Hepatocyte (in vitro differentiated cells): ENCODE data around the gene PEAK1. TPM values are rescaled to one million over a fixed set of nuclear protein-coding genes. Genes with fewer than 3 reads are reported as not detected.

Source experiments
- DNase-seq: peaks from one replicate; pipeline ENCODE4 v3.0.0-alpha.2; 2016; ENCODE audit warnings: low spot score
- H2AFZ ChIP-seq: fragments of 200-600 bp; sonication (generic); 2 replicates; pipeline ENCODE4 v1.6.0; 2016; ENCODE audit warnings: antibody characterized with exemption, mild to moderate bottlenecking
- H3K27ac ChIP-seq: fragments of 200-600 bp; sonication (generic); 2 replicates; pipeline ENCODE4 v1.5.1; 2016; ENCODE audit warnings: mild to moderate bottlenecking
- H3K27me3 ChIP-seq: fragments of 200-600 bp; sonication (generic); 2 replicates; pipeline ENCODE4 v1.6.1; 2016
- H3K36me3 ChIP-seq: fragments of 200-600 bp; sonication (generic); replicated peaks from 2 replicates; pipeline ENCODE4 v1.5.1; 2016; ENCODE audit warnings: low read depth; ENCODE audit not compliant: insufficient read depth
- H3K4me1 ChIP-seq: fragments of 200-600 bp; sonication (generic); 2 replicates; pipeline ENCODE4 v1.5.1; 2016; ENCODE audit warnings: mild to moderate bottlenecking, moderate library complexity; ENCODE audit not compliant: insufficient read depth
- H3K4me2 ChIP-seq: fragments of 200-600 bp; sonication (generic); 2 replicates; pipeline ENCODE4 v1.6.0; 2016
- H3K4me3 ChIP-seq: fragments of 200-600 bp; sonication (generic); 2 replicates; pipeline ENCODE4 v1.5.1; 2016; ENCODE audit warnings: mild to moderate bottlenecking
- H3K79me2 ChIP-seq: fragments of 200-600 bp; sonication (generic); 2 replicates; pipeline ENCODE4 v1.6.0; 2017; ENCODE audit warnings: mild to moderate bottlenecking
- H3K9me2 ChIP-seq: fragments of 200-600 bp; sonication (generic); replicated peaks from 2 replicates; pipeline ENCODE4 v1.6.0; 2017; ENCODE audit warnings: mild to moderate bottlenecking; ENCODE audit not compliant: insufficient read depth
- H3K9me3 ChIP-seq: fragments of 200-600 bp; sonication (generic); 2 replicates; pipeline ENCODE4 v1.5.1; 2016; ENCODE audit warnings: low read depth, mild to moderate bottlenecking
- H4K20me1 ChIP-seq: fragments of 200-600 bp; sonication (generic); 2 replicates; pipeline ENCODE4 v1.6.0; 2016; ENCODE audit warnings: mild to moderate bottlenecking; ENCODE audit not compliant: insufficient read depth, poor library complexity, severe bottlenecking
- EZH2 ChIP-seq: fragments of 200-600 bp; sonication (generic); IDR thresholded peaks from 2 replicates; pipeline ENCODE4 v1.6.1; 2016; ENCODE audit warnings: antibody characterized with exemption, mild to moderate bottlenecking, borderline replicate concordance
- EZH2phosphoT487 ChIP-seq: fragments of 200-600 bp; sonication (generic); IDR thresholded peaks from one replicate; pipeline ENCODE4 v1.6.1; 2018; ENCODE audit warnings: antibody characterized with exemption, mild to moderate bottlenecking, low read depth, moderate library complexity; ENCODE audit not compliant: unreplicated experiment, severe bottlenecking
- WGBS: methylation state at CpG from one replicate; pipeline ENCODE4 v1.1.6; 2016; ENCODE audit warnings: low lambda C conversion rate; ENCODE audit errors: missing lambda C conversion rate; 5-methylcytosine and 5-hydroxymethylcytosine counted together
- polyA plus RNA-seq: library from polyadenylated mRNA; unstranded; fragments of >200 nt; fragmentation: Nextera tagmentation; extraction: Ambion mirVana; gene quantifications from 2 replicates; pipeline ENCODE4 v1.2.1, GENCODE V29; 2016
- total RNA-seq: library from RNA; depleted of rRNA; stranded (reverse); fragments of >200 nt; gene quantifications from 2 replicates; pipeline ENCODE4 v1.2.3, GENCODE V29; 2014
- TF ChIP-seq, protein P1 (sequence below): fragments of 200-600 bp; sonication (generic); IDR thresholded peaks from 2 replicates; pipeline ENCODE4 v1.5.1; 2016; ENCODE audit warnings: antibody characterized with exemption, mild to moderate bottlenecking; ENCODE audit not compliant: poor library complexity

Gene PEAK1
- total and polyA plus RNA-seq, 2 experiments from 2014 or later = 8.1 to 27.1 TPM

DNA sequence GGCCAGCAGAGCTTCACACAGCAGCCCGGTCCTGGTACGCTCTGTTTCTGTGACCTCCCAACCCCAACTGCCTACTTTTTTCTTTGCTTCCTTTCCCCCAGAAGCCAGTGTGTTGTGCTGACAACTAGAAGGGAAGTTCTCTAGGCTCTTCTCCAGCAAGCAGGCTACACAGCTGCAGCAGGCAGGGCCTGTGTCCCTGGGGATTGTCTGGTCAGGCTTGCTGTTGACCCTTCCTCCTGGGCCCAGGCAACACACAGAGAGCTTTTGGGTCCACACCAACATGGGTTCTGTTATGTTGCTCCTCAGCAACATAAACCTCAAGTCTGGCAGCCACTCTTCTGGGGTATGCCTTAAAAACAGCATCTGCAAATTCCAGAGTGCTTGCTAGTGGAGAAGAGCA lies 312.8 kb downstream of the PEAK1 start:
- no peak overlapping the region for H2AFZ ChIP-seq
- H3K27me3 ChIP-seq = no peaks in the 10 kb centered on the region
- no peak overlapping the region for H3K27ac ChIP-seq
- no peaks in the 10 kb centered on the region for H3K79me2 ChIP-seq
- H3K4me1 ChIP-seq = no peaks in the 10 kb centered on the region
- DNase-seq = no peak
- H3K4me3 ChIP-seq = no peak overlapping the region
- H3K36me3 ChIP-seq = no peaks in the 10 kb centered on the region
- H3K9me3 ChIP-seq = no peaks in the 10 kb centered on the region
- no peaks in the 10 kb centered on the region for H4K20me1 ChIP-seq
- TF ChIP-seq EZH2 = no peak
- no peak for TF ChIP-seq EZH2phosphoT487
- TF ChIP-seq, protein P1, sequence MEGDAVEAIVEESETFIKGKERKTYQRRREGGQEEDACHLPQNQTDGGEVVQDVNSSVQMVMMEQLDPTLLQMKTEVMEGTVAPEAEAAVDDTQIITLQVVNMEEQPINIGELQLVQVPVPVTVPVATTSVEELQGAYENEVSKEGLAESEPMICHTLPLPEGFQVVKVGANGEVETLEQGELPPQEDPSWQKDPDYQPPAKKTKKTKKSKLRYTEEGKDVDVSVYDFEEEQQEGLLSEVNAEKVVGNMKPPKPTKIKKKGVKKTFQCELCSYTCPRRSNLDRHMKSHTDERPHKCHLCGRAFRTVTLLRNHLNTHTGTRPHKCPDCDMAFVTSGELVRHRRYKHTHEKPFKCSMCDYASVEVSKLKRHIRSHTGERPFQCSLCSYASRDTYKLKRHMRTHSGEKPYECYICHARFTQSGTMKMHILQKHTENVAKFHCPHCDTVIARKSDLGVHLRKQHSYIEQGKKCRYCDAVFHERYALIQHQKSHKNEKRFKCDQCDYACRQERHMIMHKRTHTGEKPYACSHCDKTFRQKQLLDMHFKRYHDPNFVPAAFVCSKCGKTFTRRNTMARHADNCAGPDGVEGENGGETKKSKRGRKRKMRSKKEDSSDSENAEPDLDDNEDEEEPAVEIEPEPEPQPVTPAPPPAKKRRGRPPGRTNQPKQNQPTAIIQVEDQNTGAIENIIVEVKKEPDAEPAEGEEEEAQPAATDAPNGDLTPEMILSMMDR = no peak
- H3K4me2 ChIP-seq = no peak overlapping the region
- H3K9me2 ChIP-seq = no peaks in the 10 kb centered on the region
- WGBS = 94% methylated on average over 2 of the region's 2 CpGs

DNA sequence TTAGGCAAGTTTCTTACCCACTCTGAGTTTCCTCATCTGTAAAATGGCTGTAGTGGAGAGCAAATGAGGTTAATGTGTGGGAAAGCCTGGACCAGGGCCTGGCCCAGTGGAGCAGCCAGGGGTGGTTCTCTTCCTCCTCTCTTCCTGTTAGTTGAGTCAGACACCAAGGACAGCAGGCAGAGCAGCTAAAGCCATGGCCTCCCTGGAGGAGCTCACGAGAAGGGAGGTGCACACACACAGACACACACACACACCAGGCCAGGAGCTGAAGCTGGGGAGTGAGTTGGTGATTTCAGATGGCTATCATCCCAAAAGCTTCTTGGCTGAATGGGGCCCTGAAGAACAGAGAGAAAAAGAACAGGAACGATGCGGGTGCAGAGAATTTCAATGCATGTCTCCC lies 315.7 kb downstream of the PEAK1 start:
- Histone ChIP-seq H3K27ac (no peak overlapping the region), H3K79me2 (no peaks in the 10 kb centered on the region), H3K36me3 (no peaks in the 10 kb centered on the region), H3K9me2 (no peaks in the 10 kb centered on the region), H4K20me1 (no peaks in the 10 kb centered on the region), H2AFZ (no peak overlapping the region), H3K27me3 (no peaks in the 10 kb centered on the region), H3K9me3 (no peaks in the 10 kb centered on the region), H3K4me3 (no peak overlapping the region), H3K4me1 (no peaks in the 10 kb centered on the region), H3K4me2 (no peak overlapping the region)
- WGBS = 85% methylated on average over 3 of the region's 3 CpGs
- TF ChIP-seq, protein P1 = no peak
- no peak for TF ChIP-seq EZH2
- no peak for TF ChIP-seq EZH2phosphoT487
- DNase-seq = no peak

- TF ChIP-seq, protein P1 = no peak
- Histone ChIP-seq H3K36me3 (no peaks in the 10 kb centered on the region), H3K27me3 (no peaks in the 10 kb centered on the region), H4K20me1 (no peaks in the 10 kb centered on the region), H3K27ac (no peak overlapping the region), H3K4me3 (no peak overlapping the region), H3K9me3 (no peaks in the 10 kb centered on the region), H3K4me1 (no peaks in the 10 kb centered on the region), H3K4me2 (no peak overlapping the region), H3K9me2 (no peaks in the 10 kb centered on the region), H2AFZ (no peak overlapping the region), H3K79me2 (no peaks in the 10 kb centered on the region)
- no peak for DNase-seq
- 92% methylated on average over 4 of the region's 4 CpGs for WGBS
Observed at GRCh38 chr15:77099741-77100463, 320.0 kb downstream of the PEAK1 start.
